ENCODE measurements around the gene CTSL.

- TF ChIP-seq CTCF (IDR thresholded peaks at IDR 0.05) (no peak), BCL3 (IDR thresholded peaks at IDR 0.05) (no peak), MAFK (IDR thresholded peaks at IDR 0.05; ENCODE audit: partially characterized antibody) (no peak), RCOR1 (IDR thresholded peaks at IDR 0.05; ENCODE audit: low read depth, low read length) (no peak), RAD21 (conservative IDR thresholded peaks at IDR 0.05 in 1 of 2, IDR thresholded peaks at IDR 0.05 in 1 of 2) (no peak)
These were observed 39.6 kb downstream of the CTSL start for GRCh38 chr9:87765521-87765920.
